Lower lobe of right lung (tissue), 2 donors: ENCODE measurements around the gene NLGN4Y. TPM values are rescaled to one million over a fixed set of nuclear protein-coding genes. Genes with fewer than 3 reads are reported as not detected.

Source experiments
- ATAC-seq, 2 donors: fragments of 200-7000 bp; cut with Tn5 transposase; one replicate each; pipeline ENCODE4 v1.9.1; 2020 to 2022; ENCODE audit warnings: mild to moderate bottlenecking in 2 of 2, moderate library complexity in 2 of 2
- DNase-seq: peaks from one replicate; pipeline ENCODE4 v3.0.0-alpha.2; 2020
- H3K27ac ChIP-seq: fragments of 200-600 bp; one replicate; pipeline ENCODE4 v1.8.0; 2022
- H3K27me3 ChIP-seq: fragments of 200-600 bp; one replicate; pipeline ENCODE4 v1.8.0; 2022; ENCODE audit warnings: low read depth
- H3K36me3 ChIP-seq: fragments of 200-600 bp; one replicate; pipeline ENCODE4 v1.8.0; 2022; ENCODE audit warnings: mild to moderate bottlenecking
- H3K4me1 ChIP-seq: fragments of 200-600 bp; one replicate; pipeline ENCODE4 v1.8.0; 2022
- H3K4me3 ChIP-seq: fragments of 200-600 bp; one replicate; pipeline ENCODE4 v1.8.0; 2022; ENCODE audit warnings: mild to moderate bottlenecking
- H3K9me3 ChIP-seq: fragments of 200-600 bp; one replicate; pipeline ENCODE4 v1.8.0; 2022
- intact Hi-C: fragments of 100-400 bp; cut with DNase I; formaldehyde crosslinking; loops from one replicate; pipeline ENCODE4 v1.11.0; 2022
- total RNA-seq: library from RNA; stranded (reverse); fragmentation: NEBNext Ultra II Directional; extraction: Animal tissue kit (Norgen Biotek cat#: 25700); gene quantifications from one replicate; pipeline ENCODE4 v1.2.1, GENCODE V29; 2021
- TF ChIP-seq, protein P1 (sequence below): fragments of 200-600 bp; IDR thresholded peaks from one replicate; pipeline ENCODE4 v1.8.0; 2022; ENCODE audit warnings: antibody characterized with exemption, mild to moderate bottlenecking
- donor health status: DM: no; HTN: yes; CAD: no; lungs with severe emphysema.

NLGN4Y gene
- total RNA-seq, 1 donor from 2014 or later = 3.9 TPM

DNA sequence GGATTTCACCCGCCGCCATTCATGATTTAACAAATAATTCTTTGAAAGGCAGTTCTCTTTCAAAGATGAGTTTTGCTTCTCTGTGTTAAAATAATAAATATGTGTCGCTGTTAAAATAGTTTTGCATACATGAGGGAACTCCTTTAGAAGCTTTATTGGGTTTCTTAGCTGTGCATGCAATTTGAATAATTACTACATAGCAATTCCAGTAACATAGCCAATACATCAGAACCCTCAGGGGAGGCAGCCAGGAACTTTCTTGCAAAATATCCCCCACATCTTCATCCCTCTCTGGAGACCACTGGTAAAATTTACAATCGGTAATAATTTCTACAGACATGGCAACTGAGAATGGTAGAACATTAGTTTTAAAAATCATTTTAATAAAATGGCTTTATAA is 268.8 kb downstream of the NLGN4Y start:
- H3K36me3 ChIP-seq = no peaks in the 10 kb centered on the region
- no peak overlapping the region for H3K27ac ChIP-seq
- TF ChIP-seq, protein P1, sequence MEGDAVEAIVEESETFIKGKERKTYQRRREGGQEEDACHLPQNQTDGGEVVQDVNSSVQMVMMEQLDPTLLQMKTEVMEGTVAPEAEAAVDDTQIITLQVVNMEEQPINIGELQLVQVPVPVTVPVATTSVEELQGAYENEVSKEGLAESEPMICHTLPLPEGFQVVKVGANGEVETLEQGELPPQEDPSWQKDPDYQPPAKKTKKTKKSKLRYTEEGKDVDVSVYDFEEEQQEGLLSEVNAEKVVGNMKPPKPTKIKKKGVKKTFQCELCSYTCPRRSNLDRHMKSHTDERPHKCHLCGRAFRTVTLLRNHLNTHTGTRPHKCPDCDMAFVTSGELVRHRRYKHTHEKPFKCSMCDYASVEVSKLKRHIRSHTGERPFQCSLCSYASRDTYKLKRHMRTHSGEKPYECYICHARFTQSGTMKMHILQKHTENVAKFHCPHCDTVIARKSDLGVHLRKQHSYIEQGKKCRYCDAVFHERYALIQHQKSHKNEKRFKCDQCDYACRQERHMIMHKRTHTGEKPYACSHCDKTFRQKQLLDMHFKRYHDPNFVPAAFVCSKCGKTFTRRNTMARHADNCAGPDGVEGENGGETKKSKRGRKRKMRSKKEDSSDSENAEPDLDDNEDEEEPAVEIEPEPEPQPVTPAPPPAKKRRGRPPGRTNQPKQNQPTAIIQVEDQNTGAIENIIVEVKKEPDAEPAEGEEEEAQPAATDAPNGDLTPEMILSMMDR = no peak
- no peaks in the 10 kb centered on the region for H3K9me3 ChIP-seq
- no peak for ATAC-seq
- no peak overlapping the region for H3K4me3 ChIP-seq
- DNase-seq = no peak
- no peaks in the 10 kb centered on the region for H3K4me1 ChIP-seq
- intact Hi-C loops = no loop called here
- H3K27me3 ChIP-seq = no peaks in the 10 kb centered on the region

DNA sequence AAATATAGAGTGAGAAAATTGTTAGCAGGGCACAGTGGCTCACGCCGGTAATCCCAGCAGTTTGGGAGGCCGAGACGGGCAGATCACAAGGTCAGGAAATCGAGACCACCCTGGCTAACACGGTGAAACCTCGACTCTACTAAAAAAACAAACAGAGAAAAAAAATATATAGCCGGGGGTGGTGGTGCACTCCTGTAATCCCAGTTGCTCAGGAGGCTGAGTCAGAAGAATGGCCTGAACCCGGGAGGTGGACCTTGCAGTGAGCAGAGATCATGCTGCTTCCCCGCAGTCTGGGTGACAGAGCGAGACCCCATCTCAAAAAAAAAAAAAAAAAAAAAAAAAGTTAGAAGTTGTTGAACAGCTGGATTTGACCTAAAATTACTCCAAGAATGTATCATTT is 269.3 kb downstream of the NLGN4Y start:
- TF ChIP-seq, protein P1 = no peak
- H3K36me3 ChIP-seq = no peaks in the 10 kb centered on the region
- ATAC-seq = no peak
- no peak for DNase-seq
- H3K4me1 ChIP-seq = no peaks in the 10 kb centered on the region
- H3K4me3 ChIP-seq = no peak overlapping the region
- no peak overlapping the region for H3K27ac ChIP-seq
- H3K27me3 ChIP-seq = no peaks in the 10 kb centered on the region
- no peaks in the 10 kb centered on the region for H3K9me3 ChIP-seq
- intact Hi-C loops = no loop called here

DNA sequence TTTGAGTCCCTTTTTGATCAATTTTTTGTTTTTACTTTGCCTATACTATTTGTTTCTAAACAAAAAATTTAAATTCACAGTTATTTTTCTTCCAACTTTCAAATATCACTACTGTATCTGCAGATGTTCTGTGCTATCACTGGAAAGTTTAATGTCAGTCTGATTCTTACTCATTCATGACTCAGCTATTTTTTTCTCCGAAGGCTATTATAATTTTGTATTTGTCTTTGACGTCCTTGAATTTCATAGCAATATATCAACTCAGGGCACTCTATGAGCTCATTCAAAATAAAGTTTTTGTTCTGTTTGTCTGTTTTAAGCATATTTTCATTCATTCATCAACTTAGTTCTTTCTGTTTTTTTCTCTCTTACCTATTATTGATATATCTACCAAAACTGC is 273.7 kb downstream of the NLGN4Y start:
- H3K4me3 ChIP-seq = no peak overlapping the region
- H3K4me1 ChIP-seq = no peaks in the 10 kb centered on the region
- H3K9me3 ChIP-seq = no peaks in the 10 kb centered on the region
- no peaks in the 10 kb centered on the region for H3K27me3 ChIP-seq
- TF ChIP-seq, protein P1 = no peak
- H3K36me3 ChIP-seq = no peaks in the 10 kb centered on the region
- DNase-seq (no peak), ATAC-seq (no peak)
- intact Hi-C loops = no loop called here
- H3K27ac ChIP-seq = no peak overlapping the region

DNA sequence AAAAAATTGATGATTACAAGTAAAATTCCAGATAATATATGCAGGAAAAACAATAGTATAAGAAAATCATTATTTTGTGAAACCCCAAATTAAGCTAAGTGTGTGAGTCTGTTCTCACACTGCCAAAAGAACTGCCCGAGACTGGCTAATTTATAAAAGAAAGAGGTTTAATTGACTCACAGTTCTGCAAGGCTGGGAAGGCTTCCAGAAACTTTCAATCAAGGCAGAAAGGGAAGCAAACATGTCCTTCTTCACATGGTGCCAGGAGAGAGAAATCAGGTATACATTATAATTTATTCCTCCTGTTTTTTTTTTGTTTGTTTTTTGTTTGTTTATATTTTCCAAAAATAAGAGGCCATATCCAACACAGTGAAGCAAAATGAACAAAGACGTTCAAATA is 276.8 kb downstream of the NLGN4Y start:
- DNase-seq (no peak), ATAC-seq (no peak)
- H3K36me3 ChIP-seq = no peaks in the 10 kb centered on the region
- H3K4me3 ChIP-seq = no peak overlapping the region
- H3K27me3 ChIP-seq = no peaks in the 10 kb centered on the region
- H3K9me3 ChIP-seq = no peaks in the 10 kb centered on the region
- no peak overlapping the region for H3K27ac ChIP-seq
- intact Hi-C loops = no loop called here
- H3K4me1 ChIP-seq = no peaks in the 10 kb centered on the region
- TF ChIP-seq, protein P1 = no peak

DNA sequence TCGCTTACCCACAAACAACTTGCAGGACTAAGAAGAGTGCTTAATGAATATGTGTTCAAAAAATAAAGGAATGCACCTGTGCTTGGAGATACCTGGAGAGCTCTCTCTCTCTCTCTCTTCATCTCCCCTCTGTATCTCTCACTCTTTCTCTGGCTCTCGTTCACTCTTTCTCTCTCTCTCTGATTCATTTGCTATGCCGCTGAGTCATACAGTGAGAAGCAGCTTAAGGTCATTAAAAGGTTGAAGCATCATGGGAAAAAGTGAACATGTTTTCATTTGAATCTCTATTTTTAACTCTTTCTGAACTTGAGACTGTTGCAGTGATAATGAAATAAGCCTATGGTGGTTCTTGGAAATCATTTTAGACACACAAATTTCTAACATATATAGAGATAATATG is 277.8 kb downstream of the NLGN4Y start:
- TF ChIP-seq, protein P1 = no peak
- DNase-seq (no peak), ATAC-seq (no peak)
- Histone ChIP-seq H3K4me3 (no peak overlapping the region), H3K27ac (no peak overlapping the region), H3K4me1 (no peaks in the 10 kb centered on the region), H3K36me3 (no peaks in the 10 kb centered on the region), H3K27me3 (no peaks in the 10 kb centered on the region), H3K9me3 (no peaks in the 10 kb centered on the region)
- intact Hi-C loops = no loop called here

DNA sequence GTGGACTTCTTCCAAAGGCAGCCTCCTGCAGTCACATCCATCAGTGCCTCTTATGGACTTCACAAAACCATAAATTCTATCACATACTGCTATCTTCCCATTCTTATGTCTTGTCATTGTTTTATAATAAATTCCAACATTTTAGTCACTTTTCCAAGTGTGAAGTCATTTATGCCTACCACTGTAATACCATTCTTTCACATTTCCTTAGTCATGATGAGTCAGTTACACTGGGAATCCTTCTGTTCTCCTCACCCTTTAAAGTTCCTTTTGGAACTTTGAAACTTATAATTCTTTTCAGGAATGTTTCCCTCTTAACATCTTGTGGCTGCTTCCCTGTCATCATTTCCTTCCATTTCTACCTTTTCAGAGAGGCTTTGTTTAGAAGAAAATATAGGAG is 279.7 kb downstream of the NLGN4Y start:
- DNase-seq (no peak), ATAC-seq (no peak)
- no peaks in the 10 kb centered on the region for H3K9me3 ChIP-seq
- H3K27me3 ChIP-seq = no peaks in the 10 kb centered on the region
- TF ChIP-seq, protein P1 = no peak
- H3K4me1 ChIP-seq = no peaks in the 10 kb centered on the region
- H3K4me3 ChIP-seq = no peak overlapping the region
- intact Hi-C loops = no loop called here
- H3K36me3 ChIP-seq = no peaks in the 10 kb centered on the region
- no peak overlapping the region for H3K27ac ChIP-seq
